AG04450 (cell line): ENCODE results near the gene CADPS2. TPM values are rescaled to one million over a fixed set of nuclear protein-coding genes. Genes with fewer than 3 reads are reported as not detected.

Source experiments
- CTCF ChIA-PET: fragments of 300-600, 350-600 bp; formaldehyde crosslinking; extraction: SDS; loops from one replicate; lab custom pipeline; 2022; ENCODE audit warnings: antibody characterized with exemption, inconsistent platforms; lab: Charles Lee
- POLR2A ChIA-PET: fragments of 350-600 bp; formaldehyde crosslinking; extraction: SDS; loops from one replicate; lab custom pipeline; 2021; ENCODE audit warnings: antibody characterized with exemption, inconsistent platforms; lab: Yijun Ruan, JAX
- DNase-seq: peaks from one replicate; pipeline ENCODE4 v3.0.0-alpha.2; 2011; ENCODE audit warnings: low read depth, low spot score
- H3K27ac ChIP-seq: one replicate; pipeline ENCODE4 v1.5.1; 2012; ENCODE audit warnings: low read depth, low read length, control low read depth
- H3K27me3 ChIP-seq: one replicate; pipeline ENCODE4 v1.6.0; 2012; ENCODE audit warnings: low read length; ENCODE audit not compliant: control insufficient read depth, insufficient read depth
- H3K4me3 ChIP-seq: 2 replicates; pipeline ENCODE4 v1.5.1; 2011; ENCODE audit warnings: mild to moderate bottlenecking, low read depth, low read length, control low read depth
- H3K9me3 ChIP-seq: 2 replicates; pipeline ENCODE4 v1.5.1; 2012; ENCODE audit warnings: low read length; ENCODE audit not compliant: control insufficient read depth, insufficient read depth
- polyA minus RNA-seq: library from RNA; depleted of rRNA, polyadenylated mRNA; stranded (reverse); fragments of >200 nt; gene quantifications from 2 replicates; pipeline ENCODE4 v1.2.3, GENCODE V29; 2011; rRNA and poly(A)+ RNA removed
- polyA plus RNA-seq: library from polyadenylated mRNA; depleted of rRNA; stranded (reverse); fragments of >200 nt; gene quantifications from 2 replicates; pipeline ENCODE4 v1.2.3, GENCODE V29; 2011; rRNA removed
- TF ChIP-seq, protein P1 (sequence below): IDR thresholded peaks from 2 replicates; pipeline ENCODE4 v1.5.1; 2011; ENCODE audit warnings: low read depth, low read length, control low read depth, inconsistent platforms

The CADPS2 gene
- polyA plus RNA-seq: 0.35 and 0.41 TPM in 2 replicates
- 0.32 and 0.56 TPM in 2 replicates for polyA minus RNA-seq

DNA sequence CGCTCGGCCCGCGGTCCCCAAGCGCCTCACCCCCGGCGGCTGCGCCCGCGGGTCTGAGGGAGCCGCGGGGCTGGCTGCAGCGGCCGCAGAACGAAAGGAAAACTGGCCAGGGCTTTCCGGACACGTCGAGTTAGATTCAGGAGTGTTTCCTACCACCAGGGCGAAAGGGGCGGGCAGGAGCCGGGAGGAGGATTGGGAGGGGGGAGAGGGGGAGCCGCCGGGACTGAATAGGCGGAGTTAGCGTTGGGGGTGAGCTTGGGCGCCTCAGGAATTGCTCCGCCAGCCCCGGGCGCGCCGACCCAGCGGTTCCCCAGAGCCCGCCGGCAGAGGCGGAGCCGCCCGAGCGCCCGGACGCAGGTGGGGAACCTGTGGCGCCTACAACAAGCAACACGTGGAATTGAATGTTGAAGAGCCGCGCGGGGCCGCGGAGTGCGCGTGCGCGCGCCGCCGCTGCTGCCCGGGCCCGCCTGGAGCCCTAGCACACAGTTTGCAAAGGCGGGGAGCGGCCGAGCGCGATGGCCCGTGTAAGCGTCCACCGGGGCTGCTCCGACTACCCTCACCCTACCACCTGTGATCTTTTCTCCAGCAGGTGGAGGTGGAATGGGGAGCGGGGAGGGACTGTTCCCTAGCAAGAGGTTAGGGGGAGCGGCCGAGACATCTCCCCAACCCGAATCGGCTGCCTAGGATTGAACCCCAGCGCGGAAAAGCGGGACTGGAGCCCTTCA is at the start of gene CADPS2:
Gene CADPS2, minus strand, starts transcription at position 104 of the 725 bp plus-strand sequence. CDS start 123 bp downstream, outside the sequence.
- H3K27me3 ChIP-seq: peaks cover 14% of the 10 kb centered on the region
- TF ChIP-seq, protein P1, sequence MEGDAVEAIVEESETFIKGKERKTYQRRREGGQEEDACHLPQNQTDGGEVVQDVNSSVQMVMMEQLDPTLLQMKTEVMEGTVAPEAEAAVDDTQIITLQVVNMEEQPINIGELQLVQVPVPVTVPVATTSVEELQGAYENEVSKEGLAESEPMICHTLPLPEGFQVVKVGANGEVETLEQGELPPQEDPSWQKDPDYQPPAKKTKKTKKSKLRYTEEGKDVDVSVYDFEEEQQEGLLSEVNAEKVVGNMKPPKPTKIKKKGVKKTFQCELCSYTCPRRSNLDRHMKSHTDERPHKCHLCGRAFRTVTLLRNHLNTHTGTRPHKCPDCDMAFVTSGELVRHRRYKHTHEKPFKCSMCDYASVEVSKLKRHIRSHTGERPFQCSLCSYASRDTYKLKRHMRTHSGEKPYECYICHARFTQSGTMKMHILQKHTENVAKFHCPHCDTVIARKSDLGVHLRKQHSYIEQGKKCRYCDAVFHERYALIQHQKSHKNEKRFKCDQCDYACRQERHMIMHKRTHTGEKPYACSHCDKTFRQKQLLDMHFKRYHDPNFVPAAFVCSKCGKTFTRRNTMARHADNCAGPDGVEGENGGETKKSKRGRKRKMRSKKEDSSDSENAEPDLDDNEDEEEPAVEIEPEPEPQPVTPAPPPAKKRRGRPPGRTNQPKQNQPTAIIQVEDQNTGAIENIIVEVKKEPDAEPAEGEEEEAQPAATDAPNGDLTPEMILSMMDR: peak; percentile 18; the same call in 1 of the 2 replicates
- no peak within 1 kb of the TSS for H3K27ac ChIP-seq
- DNase-seq: peak; percentile 2
- H3K4me3 ChIP-seq: peak within 1 kb of the TSS; percentile 63
- H3K9me3 ChIP-seq: no peaks in the 10 kb centered on the region; the same call in 1 of the 2 replicates
- CTCF ChIA-PET: no interaction called here
- POLR2A ChIA-PET: no interaction called here

DNA sequence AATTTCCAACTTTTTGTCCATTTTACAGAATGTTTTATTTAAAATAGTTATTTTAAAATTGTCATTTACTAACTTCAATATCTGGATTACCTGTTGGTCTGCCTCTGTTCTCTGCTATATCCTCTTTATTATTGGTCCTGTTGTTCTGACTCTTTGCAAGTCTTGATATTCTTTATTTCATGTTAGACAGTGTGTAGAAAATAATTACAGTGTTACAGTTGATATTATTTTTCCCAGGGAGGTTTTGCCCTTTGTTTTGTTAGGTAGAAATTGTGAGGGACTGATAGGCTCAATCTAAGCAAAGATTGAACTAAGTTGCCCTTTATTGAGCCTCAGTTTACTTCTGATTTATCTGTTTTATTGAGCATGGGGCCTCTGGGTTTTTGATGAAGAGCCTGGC is 49.4 kb upstream of the CADPS2 start:
- Histone ChIP-seq H3K27me3 (no peaks in the 10 kb centered on the region), H3K4me3 (no peak overlapping the region), H3K27ac (no peak overlapping the region), H3K9me3 (peaks cover 8% of the 10 kb centered on the region)
- CTCF ChIA-PET: no interaction called here
- TF ChIP-seq, protein P1: no peak
- DNase-seq: no peak
- POLR2A ChIA-PET: no interaction called here

DNA sequence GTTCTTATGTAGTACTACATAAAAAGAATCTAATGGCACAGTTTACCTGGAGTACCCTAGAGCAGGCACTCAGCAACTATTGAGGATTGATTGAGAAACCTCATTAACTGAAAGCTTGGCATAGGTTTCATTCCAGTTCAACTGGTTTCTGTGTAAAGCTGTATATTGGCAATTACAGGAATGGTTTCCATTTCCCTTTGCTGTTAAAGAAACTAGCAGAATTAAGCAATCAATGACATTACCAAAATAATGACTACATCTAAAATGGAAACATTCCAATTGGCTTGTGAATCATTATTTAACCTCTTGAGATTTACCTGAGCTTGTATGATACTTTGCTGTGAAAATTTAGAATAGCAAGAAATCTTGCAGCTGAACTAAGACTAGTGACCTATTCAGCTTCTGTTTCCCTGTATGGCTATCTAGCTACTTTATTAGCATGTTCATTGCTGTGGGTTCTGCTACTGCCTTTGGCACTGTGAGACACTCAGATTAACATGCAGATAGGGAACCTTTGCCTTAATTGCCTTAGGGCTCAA is 33.5 kb upstream of the CADPS2 start:
- H3K27ac ChIP-seq: no peak overlapping the region
- ChIA-PET CTCF (no interaction called here), POLR2A (no interaction called here)
- TF ChIP-seq, protein P1: no peak
- no peak for DNase-seq
- no peak overlapping the region for H3K4me3 ChIP-seq
- no peaks in the 10 kb centered on the region for H3K27me3 ChIP-seq
- no peaks in the 10 kb centered on the region for H3K9me3 ChIP-seq

DNA sequence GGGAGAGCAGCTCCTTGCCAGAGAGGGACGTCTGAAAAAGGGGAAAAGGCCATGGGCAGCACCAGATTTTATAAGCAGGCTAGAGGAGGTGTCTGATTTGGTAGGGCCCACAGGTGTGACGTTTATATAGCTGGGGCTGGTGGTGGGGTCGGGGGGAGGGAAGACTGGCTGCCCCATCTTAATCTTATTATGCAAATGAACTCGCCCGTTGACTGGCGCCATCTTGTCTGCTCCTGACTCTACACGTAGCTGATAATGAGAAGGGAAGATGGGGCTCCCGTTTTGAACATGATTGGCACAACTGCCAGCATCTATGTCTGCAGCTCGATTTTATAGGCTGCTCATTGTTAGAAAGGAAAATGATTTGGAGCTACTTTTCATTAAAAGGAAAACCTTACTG is 28.6 kb upstream of the CADPS2 start:
- CTCF ChIA-PET: no interaction called here

DNA sequence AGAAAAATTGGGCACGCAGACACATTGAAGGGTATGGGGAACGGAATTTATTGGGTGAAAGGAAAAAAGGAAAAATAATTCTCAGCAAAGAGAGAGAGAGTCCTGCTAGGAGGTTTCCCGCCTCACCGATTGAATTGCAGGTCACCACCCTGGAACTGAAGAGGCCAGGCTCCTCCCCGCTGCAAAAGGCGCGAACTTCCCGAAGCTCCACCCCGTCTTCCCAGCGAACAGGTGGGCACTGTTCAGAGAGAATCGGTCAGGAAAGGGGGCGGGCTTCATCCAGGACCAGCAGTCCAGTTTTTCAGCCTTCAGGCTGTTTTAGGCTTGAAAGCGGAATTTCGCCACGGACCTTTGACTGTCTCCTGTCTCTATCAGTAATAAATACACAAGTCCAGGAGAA is 27.3 kb upstream of the CADPS2 start:
- Histone ChIP-seq H3K9me3 (peaks cover 5% of the 10 kb centered on the region), H3K27ac (no peak overlapping the region), H3K4me3 (no peak overlapping the region), H3K27me3 (no peaks in the 10 kb centered on the region)
- CTCF ChIA-PET: no interaction called here
- TF ChIP-seq, protein P1: no peak
- no peak for DNase-seq
- POLR2A ChIA-PET: no interaction called here

More for the DNA sequence above, 28.6 kb upstream of the CADPS2 start:
- TF ChIP-seq, protein P1: no peak
- POLR2A ChIA-PET: no interaction called here
- Histone ChIP-seq H3K27ac (no peak overlapping the region), H3K27me3 (no peaks in the 10 kb centered on the region), H3K9me3 (peaks cover 5% of the 10 kb centered on the region), H3K4me3 (no peak overlapping the region)
- DNase-seq: no peak
